ENCODE data around the gene DNAAF3.

DNA sequence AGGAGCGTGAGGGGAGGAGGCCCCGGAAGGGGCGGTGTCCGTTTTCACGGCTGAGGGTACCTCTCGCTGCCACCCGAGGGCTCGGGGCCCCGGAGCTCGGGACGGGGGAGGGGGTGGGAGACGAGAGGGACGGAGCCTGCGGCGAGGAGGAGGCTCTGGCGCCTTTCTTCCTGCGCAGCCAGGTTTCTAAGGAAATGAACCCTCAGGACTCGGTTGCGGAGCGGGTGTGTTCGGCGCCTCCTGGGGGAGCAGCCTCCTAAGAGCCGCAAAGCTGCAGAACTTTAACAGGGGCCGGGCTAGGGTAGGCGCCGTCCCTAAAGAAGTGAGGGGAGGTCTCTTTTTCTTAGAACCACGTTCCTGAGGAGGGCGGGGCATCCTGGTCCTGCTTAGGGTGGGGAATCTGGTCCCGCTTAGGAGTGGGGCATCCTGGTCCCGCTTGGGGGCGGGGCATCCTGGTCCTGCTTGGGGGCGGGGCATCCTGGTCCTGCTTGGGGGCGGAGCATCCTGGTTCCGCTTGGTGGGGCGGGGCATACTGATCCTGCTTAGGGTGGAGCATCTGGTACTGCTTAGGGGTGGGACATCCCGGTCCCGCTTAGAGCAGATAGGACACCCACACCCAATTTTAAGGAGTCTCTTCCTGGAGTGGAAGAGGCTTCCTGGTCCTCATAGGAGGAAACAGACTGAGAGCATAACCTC, 7.4 kb upstream of the DNAAF3 start:
- TF ChIP-seq CTCF (IDR thresholded peaks at IDR 0.05) (no peak), POLR2A (IDR thresholded peaks at IDR 0.05; ENCODE audit: low read depth) (no peak)

Measured in esophagus muscularis mucosa (tissue), 3 donors.